MV-4-11 (cell line): ENCODE results near the gene NDUFB3.
A peak's percentile ranks its signal among the peaks of the same experiment; 100 is the strongest.
"Not testable (repeated sequence)": the region's sequence is repeated elsewhere in the genome, so short reads cannot be mapped to it uniquely, and the experiment has no call there.

Source experiments
- DNase-seq: peaks from one replicate; lab custom pipeline; 2025; lab: John Stamatoyannopoulos, UW

Gene NDUFB3

DNA sequence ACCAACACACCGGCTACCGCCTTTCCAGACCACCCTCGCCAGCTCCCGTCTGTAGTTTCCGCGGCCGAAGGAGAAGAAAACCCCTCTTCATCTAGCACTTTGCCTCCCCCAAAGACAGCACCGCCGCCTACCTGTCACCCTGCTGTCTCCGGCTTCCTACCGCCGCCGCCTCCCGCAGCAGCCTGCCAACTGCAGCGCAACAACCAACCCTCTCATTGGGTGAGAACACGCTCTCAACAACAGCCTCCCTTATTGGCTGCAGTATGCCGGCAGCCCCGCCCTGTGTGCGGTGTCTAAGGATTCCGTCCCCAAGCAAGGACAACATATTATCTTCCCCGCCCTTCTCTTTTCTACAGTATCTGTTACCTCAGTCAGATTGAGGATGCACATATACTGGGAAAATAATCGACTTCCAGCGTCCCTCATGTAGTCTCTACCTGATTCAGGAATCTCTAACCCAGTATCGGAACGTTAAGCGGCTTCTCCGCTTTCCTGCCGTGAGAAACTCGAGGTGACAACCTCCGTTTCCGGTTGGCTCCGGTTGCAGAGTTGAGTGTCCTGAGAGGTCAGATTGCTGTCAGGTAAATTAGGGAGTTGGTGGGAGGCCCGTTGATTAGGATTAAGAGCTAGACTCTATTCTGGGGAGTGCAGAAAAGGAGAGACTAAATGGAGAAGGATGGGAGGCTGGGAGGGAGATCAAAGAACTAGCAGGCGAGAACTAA lies at the start of gene NDUFB3, which contains the start of gene HYCC2:
TSS of gene NDUFB3 (plus strand) at position 523 of the 722 bp plus-strand sequence. CDS start 6,882 bp downstream, outside the sequence.
TSS of gene HYCC2 (minus strand) at position 193 of the 722 bp plus-strand sequence. CDS start 47,662 bp downstream, outside the sequence.
- DNase-seq = peak; percentile 93

DNA sequence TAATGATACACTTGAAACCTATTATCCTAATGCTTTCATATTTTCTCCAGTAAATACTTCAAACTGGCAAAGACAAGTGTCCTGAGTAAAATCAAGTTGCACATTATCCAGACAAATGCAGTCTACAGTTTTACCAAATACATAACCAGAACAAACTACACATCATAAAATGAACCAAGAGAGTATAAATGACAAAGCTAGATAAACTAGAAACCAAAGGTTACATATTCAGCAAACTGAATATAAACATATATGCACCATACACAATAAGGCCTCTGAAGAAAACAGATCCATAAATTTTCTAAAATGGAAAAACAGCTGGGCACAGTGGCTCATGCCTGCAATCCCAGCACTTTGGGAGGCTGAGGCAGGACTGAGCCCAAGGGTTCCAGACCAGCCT lies 47.3 kb upstream of the NDUFB3 start:
- no peak for DNase-seq

DNA sequence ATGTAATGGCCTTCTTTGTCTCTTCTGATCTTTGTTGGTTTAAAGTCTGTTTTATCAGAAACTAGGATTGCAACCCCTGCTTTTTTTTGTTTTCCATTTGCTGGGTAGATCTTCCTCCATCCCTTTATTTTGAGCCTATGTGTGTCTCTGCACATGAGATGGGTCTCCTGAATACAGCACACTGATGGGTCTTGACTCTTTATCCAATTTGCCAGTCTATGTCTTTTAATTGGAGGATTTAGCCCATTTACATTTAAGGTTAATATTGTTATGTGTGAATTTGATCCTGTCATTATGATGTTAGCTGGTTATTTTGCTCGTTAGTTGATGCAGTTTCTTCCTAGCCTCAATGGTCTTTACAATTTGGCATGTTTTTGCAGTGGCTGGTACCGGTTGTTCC lies 37.4 kb upstream of the NDUFB3 start:
- DNase-seq = not testable (repeated sequence)

DNA sequence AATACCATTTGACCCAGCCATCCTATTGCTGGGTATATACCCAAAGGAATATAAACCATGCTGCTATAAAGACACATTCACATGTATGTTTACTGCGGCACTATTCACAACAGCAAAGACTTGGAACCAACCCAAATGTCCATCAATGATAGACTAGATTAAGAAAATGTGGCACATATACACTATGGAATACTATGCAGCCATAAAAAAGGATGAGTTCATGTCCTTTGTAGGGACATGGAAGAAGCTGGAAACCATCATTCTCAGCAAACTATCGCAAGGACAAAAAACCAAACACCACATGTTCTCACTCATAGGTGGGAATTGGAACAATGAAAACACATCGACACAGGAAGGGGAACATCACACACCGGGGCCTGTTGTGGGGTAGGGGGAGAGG lies 33.4 kb upstream of the NDUFB3 start:
- DNase-seq = not testable (repeated sequence)

DNA sequence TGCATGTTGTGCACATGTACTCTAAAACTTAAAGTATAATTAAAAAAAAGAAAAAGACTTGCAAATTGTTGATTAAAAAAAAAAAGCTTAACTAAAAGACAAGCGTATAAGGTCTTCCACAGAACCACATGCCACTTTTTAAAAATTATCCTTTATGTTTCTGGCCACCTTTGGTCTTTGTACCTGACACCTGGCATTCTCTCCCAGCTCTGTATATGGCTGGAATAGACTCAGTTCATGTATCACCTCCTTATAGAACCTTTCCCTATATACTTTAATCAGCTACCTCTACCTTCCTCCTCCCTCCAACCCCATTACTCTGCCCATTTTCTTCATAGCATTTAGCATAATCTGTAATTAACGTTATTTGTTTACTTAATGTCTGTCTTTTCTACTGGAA lies 32.9 kb upstream of the NDUFB3 start:
- DNase-seq = no peak

DNA sequence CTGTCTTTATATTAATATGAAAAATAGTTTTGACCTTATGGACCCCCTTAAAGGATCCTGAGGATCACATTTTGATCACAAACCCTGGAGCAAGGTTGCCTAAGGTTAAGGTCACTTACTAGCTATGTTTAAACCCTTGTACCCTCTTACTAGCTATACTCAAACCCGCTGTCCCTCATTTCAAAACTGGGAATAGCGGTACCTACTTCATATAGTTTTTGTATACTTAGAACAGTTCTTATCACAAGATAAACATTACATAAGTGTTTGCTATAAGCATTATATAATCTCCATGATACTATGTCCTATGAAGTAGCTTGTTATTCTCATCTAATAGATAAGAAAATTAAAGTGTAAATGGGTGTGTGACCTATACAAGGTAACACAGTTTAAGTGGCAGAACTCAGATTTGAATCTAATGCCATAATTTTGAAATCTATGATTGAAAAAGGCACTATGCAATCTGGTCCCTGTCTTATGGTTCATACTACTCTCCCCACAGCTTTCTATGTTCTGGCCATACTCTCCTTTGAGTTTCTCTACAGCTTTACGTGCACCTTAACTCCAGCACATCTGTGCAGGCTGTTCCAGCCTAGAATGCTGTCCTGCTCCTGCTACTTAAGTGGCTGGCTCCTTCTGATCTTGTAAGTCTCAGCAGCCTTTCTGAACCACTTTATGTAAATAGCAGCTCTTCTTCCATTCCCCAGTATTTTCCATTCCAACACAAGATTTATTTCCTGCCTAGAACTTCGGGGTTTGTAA lies 30.8 kb upstream of the NDUFB3 start:
- no peak for DNase-seq

DNA sequence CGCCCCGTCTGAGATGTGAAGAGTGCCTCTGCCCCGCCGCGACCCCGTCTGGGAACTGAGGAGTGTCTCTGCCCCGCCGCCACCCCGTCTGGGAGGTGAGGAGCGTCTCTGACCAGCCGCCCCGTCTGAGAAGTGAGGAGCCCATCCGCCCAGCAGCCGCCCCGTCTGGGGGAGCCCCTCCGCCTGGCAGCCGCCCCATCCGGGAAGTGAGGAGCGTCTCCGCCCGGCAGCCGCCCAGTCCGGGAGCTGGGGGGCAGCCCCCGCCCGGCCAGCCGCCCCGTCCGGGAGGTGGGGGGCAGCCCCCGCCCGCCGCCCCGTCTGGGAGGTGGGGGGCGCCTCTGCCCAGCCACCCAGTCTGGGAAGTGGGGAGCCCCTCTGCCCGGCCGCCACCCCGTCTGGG lies 29.4 kb upstream of the NDUFB3 start:
- not testable (repeated sequence) for DNase-seq

DNA sequence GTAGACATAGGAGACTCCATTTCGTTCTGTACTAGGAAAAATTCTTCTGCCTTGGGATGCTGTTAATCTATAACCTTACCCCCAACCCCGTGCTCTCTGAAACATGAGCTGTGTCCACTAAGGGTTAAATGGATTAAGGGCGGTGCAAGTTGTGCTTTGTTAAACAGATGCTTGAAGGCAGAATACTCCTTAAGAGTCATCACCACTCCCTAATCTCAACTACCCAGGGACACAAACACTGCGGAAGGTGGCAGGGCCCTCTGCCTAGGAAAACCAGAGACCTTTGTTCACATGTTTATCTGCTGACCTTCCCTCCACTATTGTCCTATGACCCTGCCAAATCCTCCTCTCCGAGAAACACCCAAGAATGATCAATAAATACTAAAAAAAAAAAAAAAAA lies 28.8 kb upstream of the NDUFB3 start:
- DNase-seq = not testable (repeated sequence)

DNA sequence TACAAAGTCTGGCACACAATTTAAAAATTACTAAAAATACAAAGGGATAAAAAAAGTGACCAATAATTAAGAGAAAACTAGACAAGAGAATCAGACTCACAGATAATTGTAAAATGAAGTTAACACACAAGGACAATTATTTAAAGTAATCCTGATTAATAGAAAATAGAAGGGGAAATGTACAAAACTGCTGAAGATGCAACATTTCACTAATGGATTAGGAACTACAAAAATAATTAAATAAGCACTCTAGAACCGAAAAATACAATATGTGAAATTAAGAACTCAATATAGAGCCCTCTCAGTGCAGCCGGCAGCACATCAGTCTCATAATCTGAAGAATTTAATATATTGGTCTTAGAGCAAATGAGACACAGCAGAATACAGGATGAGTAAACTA lies 24.9 kb upstream of the NDUFB3 start:
- no peak for DNase-seq

DNA sequence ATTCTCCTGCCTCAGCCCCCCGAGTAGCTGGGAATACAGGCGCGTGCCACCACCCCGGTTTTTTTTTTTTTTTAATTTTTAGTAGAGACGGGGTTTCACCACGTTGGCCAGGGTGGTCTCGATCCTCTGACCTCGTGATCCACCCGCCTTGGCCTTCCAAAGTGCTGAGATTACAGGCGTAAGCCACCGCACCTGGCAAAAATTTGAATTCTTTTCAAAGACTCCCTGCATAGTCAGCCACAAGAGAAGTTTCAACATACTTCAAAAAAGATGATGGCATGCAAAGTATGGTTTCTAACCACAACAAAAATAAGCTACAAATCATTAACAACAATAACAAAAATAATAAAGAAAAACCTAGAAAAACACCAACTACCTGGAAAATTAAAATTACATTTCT lies 22.3 kb upstream of the NDUFB3 start:
- no peak for DNase-seq

DNA sequence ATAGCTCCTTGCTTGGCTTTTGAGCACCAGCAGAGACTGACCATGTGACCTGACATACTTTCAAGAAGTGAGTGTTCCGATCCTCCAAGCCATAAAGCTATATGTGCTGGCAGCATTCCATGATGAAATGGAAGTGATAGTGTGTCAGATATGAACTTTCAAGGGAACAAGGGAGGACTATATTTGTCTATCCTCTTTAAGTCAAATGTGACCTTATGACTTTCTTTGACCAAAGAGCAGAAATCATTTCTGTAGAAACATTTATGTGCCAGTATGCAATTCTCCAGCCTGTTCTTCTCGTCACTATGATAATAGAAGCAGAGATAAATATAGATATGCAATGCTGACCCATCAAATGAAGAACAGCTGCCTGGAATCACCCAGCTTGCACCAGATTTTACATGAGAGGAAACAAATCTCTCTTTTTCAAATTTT lies 14.7 kb upstream of the NDUFB3 start:
- DNase-seq = no peak

DNA sequence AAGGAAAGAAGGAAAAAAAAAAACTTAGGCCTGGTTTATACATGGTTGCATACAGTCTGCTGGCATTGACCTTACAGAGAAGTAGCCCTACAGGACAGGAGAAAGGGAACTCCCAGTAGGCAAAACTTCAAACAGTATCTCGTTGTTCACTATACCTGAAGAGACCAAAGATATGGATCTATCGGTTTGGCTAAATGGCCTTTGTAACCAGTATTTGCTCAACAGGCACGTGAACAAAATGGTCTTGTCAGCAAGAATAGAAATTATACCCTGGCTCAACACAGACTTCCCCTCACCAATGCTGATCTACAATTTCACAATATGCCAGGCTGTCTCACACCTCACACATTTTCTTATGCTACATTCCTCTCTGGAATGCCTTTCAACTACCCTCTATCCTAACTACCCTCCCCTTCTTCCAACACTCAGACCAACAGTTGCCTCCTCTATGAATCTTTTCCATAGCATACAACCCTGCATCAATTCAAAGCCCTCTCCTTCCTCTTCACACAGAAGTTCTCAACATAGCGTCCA lies 14.0 kb upstream of the NDUFB3 start:
- no peak for DNase-seq

DNA sequence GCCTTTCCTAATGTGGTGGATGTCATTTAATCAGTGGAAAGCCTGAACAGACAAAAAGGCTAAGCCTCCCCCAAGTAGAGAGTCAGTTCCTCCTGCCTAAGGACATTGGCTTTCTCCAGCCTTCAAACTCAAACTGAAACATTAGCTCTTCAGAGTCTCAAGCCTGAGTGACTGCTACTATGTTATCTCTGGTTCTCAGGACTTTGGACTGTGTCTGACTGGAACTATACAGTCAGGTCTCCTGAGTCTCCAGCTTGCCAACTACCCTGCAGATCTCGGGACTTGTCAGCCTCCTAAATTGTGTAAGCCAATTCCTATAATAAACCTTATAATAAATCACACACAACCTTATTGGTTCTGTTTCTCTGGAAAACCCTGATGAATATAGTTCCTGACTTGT lies 12.9 kb upstream of the NDUFB3 start:
- DNase-seq = peak; percentile 13

DNA sequence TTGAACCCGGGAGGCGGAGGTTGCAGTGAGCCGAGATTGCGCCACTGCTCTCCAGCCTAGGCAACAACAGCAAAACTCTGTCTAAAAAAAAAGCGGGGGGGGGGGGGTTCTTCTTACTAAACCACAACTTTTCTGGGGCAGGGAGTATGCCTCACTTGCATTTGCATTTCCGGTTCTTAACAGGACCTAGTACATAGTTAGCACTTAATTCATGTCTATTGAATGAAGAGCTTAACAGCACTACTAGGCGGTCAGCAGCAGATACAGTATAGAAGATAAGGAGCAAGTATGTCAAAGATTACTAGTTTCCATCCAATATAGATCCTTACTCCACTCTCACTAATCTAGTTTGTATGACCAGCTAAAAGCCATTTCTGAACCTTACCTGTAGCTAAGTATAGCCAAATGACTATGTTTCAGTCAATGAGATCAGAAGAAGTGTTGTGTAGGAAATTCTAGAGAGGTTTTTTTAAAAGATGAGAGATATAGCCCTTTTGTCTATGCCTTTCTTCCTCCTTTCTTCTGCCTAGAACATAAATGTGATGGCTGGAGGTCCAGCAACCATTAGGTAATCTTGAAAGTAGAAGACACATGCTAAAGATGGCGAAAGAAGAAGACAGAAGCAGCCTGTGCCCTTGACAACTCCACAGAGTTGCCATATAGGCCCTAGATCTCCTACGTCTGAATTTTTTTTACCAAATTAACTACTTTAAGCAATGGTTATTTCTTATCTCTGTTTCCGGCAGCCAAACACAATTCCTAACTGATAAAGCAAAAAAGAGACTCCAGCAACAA lies 11.6 kb upstream of the NDUFB3 start:
- peak; percentile 39 for DNase-seq

DNA sequence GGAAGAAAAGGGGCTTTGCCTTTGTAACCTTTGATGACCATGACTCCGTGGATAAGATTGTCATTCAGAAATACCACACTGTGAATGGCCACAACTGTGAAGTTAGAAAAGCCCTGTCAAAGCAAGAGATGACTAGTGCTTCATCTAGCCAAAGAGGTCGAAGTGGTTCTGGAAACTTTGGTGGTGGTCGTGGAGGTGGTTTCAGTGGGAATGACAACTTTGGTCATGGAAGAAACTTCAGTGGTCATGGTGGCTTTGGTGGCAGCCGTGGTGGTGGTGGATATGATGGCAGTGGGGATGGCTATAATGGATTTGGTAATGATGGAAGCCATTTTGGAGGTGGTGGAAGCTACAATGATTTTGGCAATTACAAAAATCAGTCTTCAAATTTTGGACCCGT lies 8.3 kb upstream of the NDUFB3 start:
- DNase-seq = not testable (repeated sequence)

DNA sequence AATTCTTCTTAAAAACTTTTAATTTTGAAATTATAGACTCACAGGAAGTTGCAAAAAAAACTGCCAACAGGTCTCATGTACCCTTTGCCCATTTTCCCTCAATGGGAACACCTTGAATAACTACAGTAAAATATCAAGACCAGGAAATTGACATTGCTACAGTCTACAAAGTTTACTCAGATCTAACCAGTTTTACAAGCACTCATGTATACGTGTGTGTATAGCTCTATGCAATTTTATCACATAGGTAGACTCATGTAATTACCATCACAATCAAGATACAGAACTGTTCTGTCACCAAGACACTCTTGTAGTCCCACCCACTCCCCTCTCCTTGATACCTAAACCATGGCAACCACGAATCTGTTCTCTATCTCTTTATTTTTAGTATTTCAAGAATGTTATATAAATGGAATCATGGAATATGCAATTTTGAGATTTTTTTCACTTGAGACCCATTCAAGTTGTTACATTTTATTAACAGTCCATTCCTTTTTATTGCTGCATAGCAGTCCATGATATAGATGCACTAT lies 6.9 kb upstream of the NDUFB3 start:
- no peak for DNase-seq

DNA sequence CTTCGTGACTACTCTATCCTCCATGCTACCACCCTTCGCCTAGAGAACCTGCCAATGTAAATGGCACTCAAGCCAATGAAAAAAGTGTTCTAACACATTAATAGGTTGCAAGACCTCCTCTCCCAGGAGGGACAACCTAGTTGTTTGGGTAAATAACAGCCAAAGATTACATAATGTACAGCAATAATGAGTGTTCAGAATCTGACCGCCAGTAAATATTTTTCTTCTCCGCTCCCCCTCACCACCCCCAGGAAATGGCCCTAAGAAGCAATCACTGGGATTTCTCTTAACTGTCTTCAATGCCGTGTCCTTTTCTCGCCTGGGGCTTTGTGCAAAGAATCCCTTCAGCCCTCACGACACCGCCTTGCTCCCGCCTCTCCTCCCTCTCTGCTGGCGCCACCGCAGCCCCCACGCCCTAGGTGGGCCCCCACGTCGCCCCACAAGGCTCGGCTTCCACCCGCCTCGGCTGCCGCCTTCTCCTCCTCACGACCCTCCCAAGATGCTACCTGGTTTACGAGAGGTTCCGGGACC lies 788 bp upstream of the NDUFB3 start:
- no peak for DNase-seq

DNA sequence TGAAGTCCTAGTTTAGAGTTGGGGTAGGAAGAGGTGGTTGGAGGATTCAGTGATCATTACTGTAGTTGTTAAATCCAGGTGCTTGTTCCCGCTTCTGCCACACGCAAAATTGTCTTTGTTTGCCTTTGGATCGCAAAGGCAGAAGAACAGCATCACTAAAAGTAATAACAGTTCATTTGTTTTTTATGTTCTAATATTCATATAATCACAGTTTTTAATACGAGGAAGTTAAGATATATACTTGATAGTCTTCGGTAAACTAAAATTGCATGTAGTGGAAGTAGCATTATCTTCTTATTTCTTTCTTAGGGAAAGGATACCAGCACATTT lies 365 bp downstream of the NDUFB3 start:
- no peak for DNase-seq

DNA sequence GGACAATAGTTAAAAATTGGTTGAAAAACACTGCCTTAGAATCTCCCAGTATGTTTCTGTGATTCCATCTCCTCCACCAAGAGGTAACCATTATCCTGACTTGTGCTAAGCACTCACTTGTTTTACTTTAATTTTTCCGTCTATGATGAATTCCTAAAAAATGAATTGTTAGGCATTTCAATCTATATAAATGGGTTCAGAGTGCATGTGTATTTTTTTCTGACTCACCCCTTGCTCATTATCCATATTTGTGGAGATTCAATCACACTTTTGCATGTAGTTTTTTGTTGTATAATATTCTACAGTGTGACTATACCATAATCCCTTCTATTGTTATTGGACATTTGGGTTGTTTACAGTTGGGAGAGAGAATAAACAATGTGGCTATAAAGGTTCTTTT lies 1.3 kb downstream of the NDUFB3 start:
- DNase-seq = no peak

DNA sequence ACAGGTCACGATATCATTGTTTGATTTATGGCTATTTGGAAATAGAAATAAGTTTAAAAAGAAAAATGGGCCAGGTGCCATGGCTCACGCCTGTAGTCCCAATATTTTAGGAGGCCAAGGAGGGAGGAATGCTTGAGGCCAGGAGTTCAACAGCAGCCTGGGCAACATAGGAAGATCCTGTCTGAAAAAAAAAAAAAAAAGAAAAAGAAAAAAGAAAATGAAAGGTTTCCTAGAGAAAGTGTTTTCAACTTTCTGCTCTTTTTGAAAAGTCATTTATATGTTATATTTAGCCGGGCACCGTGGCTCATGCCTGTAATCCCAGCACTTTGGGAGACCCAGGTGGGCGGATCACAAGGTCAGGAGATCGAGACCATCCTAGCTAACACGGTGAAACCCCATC lies 3.2 kb downstream of the NDUFB3 start:
- DNase-seq = no peak

DNA sequence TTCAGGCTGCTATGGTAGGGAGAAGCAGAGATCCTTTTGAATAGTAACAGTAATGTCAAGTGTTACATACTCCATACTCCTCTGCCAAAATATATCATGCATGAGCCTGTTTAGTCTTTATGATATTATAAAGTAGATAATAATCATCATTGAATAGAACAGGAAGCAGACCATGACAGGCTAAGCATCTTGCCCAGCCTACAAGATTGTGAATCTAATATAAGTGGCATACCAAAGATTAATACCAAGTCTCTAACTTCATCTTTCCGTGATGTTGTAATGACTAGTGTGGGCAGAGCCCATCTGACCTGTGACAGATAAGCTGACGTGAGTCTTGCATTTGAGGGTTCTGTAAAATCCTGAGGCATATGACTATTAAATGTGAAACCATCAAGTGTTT lies 13.1 kb downstream of the NDUFB3 start:
- DNase-seq = no peak

DNA sequence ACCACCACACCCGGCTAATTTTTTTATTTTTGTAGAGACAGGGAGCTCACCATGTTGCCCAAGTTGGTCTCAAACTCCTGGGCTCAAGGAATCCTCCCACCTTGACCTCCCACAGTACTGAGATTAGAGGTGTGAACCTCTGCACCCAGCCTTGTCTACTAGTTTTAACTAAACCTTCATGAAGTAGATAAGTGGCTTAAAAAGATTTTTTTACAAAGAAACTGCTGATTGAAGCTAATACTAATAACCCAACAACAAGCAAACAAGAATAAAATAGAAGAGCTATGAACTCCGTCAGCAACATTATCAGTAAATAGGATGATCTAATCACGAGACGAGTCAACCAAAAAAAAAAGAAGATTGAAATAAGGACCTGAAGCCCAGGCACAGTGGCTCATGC lies 18.8 kb downstream of the NDUFB3 start:
- DNase-seq = no peak
